GM10266 (cell line): ENCODE measurements around the gene SERP2.

ENCODE experiments used
- DNase-seq: peaks from one replicate; pipeline ENCODE4 v3.0.0; 2012; ENCODE audit errors: extremely low spot score
- TF ChIP-seq, protein P1 (sequence below): IDR thresholded peaks from 2 replicates; pipeline ENCODE4 v1.5.1; 2012; ENCODE audit warnings: mild to moderate bottlenecking, low read depth; ENCODE audit not compliant: control insufficient read depth, insufficient read depth; ENCODE audit errors: missing control alignments

Gene SERP2

DNA sequence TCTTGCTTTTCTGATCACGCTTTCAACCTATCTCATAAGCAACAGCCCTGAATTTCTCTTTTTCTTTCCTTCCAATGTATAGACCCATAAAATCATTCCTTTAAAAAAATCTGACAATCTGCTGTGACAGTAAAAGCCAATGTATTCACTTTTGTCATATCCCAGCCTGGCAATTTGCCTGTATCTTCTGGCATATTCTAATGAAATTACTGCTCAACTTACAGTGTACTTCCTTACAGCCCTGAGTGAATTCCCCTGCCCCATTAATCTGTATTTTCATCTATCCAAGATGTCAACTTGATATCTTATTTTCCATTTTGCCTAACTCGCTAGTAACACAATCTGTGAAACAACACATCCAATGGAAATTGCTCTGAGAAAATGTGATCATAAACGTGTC, 18.0 kb upstream of the SERP2 start:
- TF ChIP-seq, protein P1, sequence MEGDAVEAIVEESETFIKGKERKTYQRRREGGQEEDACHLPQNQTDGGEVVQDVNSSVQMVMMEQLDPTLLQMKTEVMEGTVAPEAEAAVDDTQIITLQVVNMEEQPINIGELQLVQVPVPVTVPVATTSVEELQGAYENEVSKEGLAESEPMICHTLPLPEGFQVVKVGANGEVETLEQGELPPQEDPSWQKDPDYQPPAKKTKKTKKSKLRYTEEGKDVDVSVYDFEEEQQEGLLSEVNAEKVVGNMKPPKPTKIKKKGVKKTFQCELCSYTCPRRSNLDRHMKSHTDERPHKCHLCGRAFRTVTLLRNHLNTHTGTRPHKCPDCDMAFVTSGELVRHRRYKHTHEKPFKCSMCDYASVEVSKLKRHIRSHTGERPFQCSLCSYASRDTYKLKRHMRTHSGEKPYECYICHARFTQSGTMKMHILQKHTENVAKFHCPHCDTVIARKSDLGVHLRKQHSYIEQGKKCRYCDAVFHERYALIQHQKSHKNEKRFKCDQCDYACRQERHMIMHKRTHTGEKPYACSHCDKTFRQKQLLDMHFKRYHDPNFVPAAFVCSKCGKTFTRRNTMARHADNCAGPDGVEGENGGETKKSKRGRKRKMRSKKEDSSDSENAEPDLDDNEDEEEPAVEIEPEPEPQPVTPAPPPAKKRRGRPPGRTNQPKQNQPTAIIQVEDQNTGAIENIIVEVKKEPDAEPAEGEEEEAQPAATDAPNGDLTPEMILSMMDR: no peak
- DNase-seq: no peak

DNA sequence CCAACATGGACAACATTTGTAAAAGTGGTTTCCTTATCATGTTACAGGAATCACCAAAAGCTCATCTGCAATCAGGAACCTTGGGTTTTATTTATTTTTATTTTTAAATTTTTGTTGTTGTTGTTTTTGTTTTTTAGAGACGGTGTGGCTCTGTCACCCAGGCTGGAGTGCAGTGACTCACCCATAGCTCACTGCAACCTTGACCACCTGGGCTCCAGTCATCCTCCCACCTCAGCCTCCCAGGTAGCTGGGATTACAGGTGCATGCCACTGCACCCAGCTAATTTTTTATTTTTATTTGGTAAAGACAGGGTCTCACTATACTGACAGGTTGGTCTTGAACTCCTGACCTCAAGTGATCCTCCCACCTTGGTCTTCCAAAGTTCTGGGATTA, 13.6 kb upstream of the SERP2 start:
- TF ChIP-seq, protein P1: no peak

DNA sequence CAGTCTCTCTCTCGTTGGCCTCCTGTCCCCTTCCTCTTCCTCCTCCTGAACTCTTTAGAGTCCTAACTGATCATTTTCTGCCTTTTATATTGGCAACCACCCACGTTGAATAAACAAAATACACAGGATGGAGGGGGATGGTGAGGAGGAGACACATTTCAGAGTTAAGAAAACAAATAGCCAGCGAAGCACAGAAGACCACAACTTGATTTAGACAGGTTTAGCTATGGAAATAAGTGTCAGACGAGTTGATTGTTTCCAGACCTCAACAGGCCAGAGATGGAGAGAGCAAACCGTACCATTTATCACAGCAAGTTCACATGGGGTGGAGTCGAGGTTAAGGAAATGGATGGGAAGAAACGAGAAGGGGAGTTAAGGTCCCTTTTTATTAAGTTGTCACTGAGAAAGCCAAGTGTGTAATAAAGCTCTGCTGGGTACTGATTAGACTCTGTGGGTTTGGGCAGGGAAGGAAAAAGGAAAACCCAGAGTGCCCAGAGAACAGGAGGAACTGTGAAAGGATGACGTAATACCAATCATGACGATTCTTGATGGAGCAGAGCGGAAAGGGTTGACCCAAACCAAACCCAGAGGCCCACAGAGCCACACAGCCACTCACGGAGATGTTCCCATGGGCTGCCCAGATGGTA, 11.1 kb upstream of the SERP2 start:
- TF ChIP-seq, protein P1: no peak
- DNase-seq: no peak

More for the DNA sequence above, 13.6 kb upstream of the SERP2 start:
- DNase-seq: no peak

DNA sequence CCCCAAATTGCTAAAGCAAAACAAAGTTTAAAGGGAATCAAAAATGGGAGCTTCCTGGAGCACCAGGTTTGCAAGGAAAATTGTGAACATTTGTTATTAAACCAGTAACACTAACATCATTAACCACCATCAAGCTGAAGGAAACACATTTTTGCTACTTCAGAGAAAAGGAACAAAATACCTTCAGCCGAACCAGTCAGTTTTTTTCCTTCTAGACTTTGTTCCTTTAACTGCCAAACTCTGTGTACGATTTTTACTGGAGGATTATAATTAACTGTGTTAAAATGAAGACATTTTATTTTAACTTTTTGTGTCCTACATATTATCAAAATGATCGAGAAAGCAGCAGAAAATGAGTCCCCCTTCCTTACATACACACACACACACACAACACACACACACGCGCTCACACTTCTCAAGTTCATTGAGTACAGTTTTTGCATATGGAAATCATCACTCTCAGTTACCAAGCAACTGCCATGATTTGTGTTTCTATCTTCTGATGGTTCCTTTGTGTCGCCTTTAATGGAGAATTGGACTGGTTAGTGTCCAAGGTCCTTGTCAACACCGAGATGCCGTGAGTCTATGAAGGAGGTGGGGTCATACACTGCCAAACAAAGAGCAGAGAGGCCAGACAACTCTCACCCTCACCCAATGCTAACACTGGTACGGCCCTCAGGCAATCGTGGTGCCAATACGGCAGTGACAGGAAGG, 9.8 kb upstream of the SERP2 start:
- TF ChIP-seq, protein P1: no peak
- no peak for DNase-seq

GRCh38 chr13:44364345-44365000, 9.2 kb upstream of the SERP2 start:
- DNase-seq: no peak

DNA sequence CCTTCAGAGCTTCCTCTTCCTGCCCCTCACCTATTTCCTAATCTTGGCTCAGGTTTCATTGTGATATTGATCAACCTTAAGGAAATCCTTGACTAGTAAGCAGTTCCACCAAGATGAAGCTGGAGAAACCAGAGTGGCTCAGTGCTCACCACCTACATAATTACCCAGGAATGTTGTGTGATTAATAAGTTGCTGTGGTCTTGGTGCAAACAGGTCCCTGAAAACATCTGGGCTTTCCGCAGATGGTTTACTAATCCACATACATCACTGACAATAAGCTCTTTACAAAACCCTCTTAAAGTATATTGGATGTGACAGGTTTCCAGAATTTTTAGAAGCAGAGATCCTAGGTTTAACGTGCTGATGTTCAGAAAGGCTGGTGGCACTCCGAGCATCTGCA, 8.6 kb upstream of the SERP2 start:
- no peak for DNase-seq
- TF ChIP-seq, protein P1: no peak

More at GRCh38 chr13:44364345-44365000, 9.2 kb upstream of the SERP2 start:
- TF ChIP-seq, protein P1: no peak

GRCh38 chr13:44365899-44366298, 7.7 kb upstream of the SERP2 start:
- TF ChIP-seq, protein P1: no peak

More at GRCh38 chr13:44365899-44366298, 7.7 kb upstream of the SERP2 start:
- DNase-seq: no peak
